Stomach (tissue), 9 donors: ENCODE results near the gene XRCC3. TPM values are rescaled to one million over a fixed set of nuclear protein-coding genes. Genes with fewer than 3 reads are reported as not detected.
A peak's percentile ranks its signal among the peaks of the same experiment; 100 is the strongest.

Source experiments
- DNase-seq, 2 donors: peaks; one replicate each; pipeline versions ENCODE4 v3.0.0 to v3.0.0-alpha.2; 2013 to 2019
- H3K27ac ChIP-seq, 5 donors: fragments of 200-600 bp in 4 of 5; sonication (generic) in 4 of 5; one replicate each; pipeline ENCODE4 v1.5.1; 2013 to 2019; ENCODE audit warnings: mild to moderate bottlenecking in 1 of 5, moderate library complexity in 1 of 5
- H3K27me3 ChIP-seq, 3 donors: fragments of 200-600 bp; sonication (generic); one replicate each; pipeline ENCODE4 v1.5.1; 2017 to 2019; ENCODE audit warnings: mixed run types in 1 of 3
- H3K36me3 ChIP-seq, 4 donors: fragments of 200-600 bp; sonication (generic); 1 replicate in 3 of 4; 2 replicates in 1 of 4; pipeline ENCODE4 v1.5.1; 2016 to 2019
- H3K4me1 ChIP-seq, 4 donors: fragments of 200-600 bp; sonication (generic); one replicate each; pipeline ENCODE4 v1.5.1; 2016 to 2019
- H3K4me3 ChIP-seq, 4 donors: fragments of 200-600 bp; sonication (generic) in 3 of 4; one replicate each; pipeline ENCODE4 v1.5.1; 2016 to 2019; ENCODE audit warnings: mild to moderate bottlenecking in 1 of 4
- H3K9me3 ChIP-seq, 4 donors: fragments of 200-600 bp; sonication (generic); one replicate each; pipeline ENCODE4 v1.5.1; 2016 to 2019
- EP300 ChIP-seq: sonication (generic); formaldehyde crosslinking; IDR thresholded peaks from one replicate; pipeline ENCODE4 v1.6.1; 2017; ENCODE audit warnings: antibody characterized with exemption
- POLR2A ChIP-seq, 4 donors: fragments of 450-650 bp; IDR thresholded peaks; one replicate each; pipeline ENCODE4 v1.6.1; 2016; ENCODE audit warnings: antibody characterized with exemption in 4 of 4, control low read depth in 2 of 4, mild to moderate bottlenecking in 1 of 4, moderate library complexity in 1 of 4
- POLR2AphosphoS5 ChIP-seq, 3 donors: sonication (generic); formaldehyde crosslinking; IDR thresholded peaks; one replicate each; pipeline ENCODE4 v1.6.1; 2016; ENCODE audit warnings: antibody characterized with exemption in 3 of 3
- WGBS, 5 donors: extraction: QIAGEN DNeasy Blood & Tissue Kit in 3 of 5; methylation state at CpG; one replicate each; pipeline versions ENCODE4 v1.1.5 to v1.1.7; 2013 to 2018; 5-methylcytosine and 5-hydroxymethylcytosine counted together
- intact Hi-C: fragments of 100-400 bp; cut with DNase I; formaldehyde crosslinking; loops from one replicate; pipeline ENCODE4 v1.15.1; 2023; ENCODE audit warnings: low total_unique reads
- polyA plus RNA-seq, 3 donors: library from polyadenylated mRNA; stranded (reverse); fragments of 200-250 nt; gene quantifications; one replicate each; pipeline ENCODE4 v1.2.3, GENCODE V29; 2013
- total RNA-seq, 5 donors: library from RNA; depleted of rRNA; stranded (reverse); fragments of >200 nt; gene quantifications; one replicate each; pipeline versions ENCODE4 v1.1.0 to v1.2.3, GENCODE V29; 2014 to 2016
- TF ChIP-seq, protein P1 (sequence below), 7 experiments: fragments of 450-650 bp in 4 of 7; fragments of 200-600 bp in 3 of 7; sonication (generic) in 3 of 7; IDR thresholded peaks; one replicate each; pipeline ENCODE4 v1.5.1; 2016 to 2019; ENCODE audit warnings: antibody characterized with exemption in 7 of 7, control low read depth in 2 of 7, mild to moderate bottlenecking in 1 of 7
- donor health status: healthy with polysubstance abuse.
- donor health status: Bipolar disorder and iron deficiency.
- donor health status: healthy.

Gene XRCC3
- total and polyA plus RNA-seq, 8 donors, result 2.6 to 70.1 (median 6.3) TPM

- intact Hi-C loops, result no loop called here
- H3K36me3 ChIP-seq, result peaks cover 70 to 92% (median 85%) of the 10 kb centered on the region in 4 donors
- H3K4me3 ChIP-seq, result no peak overlapping the region
- peaks cover 9 to 54% (median 26%) of the 10 kb centered on the region in 4 donors for H3K4me1 ChIP-seq
- TF ChIP-seq POLR2A (IDR thresholded peaks at IDR 0.05) (no peak), POLR2AphosphoS5 (IDR thresholded peaks at IDR 0.05) (no peak), EP300 (no peak)
- TF ChIP-seq, protein P1, sequence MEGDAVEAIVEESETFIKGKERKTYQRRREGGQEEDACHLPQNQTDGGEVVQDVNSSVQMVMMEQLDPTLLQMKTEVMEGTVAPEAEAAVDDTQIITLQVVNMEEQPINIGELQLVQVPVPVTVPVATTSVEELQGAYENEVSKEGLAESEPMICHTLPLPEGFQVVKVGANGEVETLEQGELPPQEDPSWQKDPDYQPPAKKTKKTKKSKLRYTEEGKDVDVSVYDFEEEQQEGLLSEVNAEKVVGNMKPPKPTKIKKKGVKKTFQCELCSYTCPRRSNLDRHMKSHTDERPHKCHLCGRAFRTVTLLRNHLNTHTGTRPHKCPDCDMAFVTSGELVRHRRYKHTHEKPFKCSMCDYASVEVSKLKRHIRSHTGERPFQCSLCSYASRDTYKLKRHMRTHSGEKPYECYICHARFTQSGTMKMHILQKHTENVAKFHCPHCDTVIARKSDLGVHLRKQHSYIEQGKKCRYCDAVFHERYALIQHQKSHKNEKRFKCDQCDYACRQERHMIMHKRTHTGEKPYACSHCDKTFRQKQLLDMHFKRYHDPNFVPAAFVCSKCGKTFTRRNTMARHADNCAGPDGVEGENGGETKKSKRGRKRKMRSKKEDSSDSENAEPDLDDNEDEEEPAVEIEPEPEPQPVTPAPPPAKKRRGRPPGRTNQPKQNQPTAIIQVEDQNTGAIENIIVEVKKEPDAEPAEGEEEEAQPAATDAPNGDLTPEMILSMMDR (IDR thresholded peaks at IDR 0.05), result no peak
- 76 to 85% (median 84%) methylated on average over 13 of the region's 13 CpGs for WGBS, 5 donors
- H3K27ac ChIP-seq, result peak overlapping the region in 1 of 5 donors; percentile 60
- no peaks in the 10 kb centered on the region for H3K27me3 ChIP-seq
- no peak for DNase-seq
- no peaks in the 10 kb centered on the region for H3K9me3 ChIP-seq
These were observed 57.8 kb downstream of the XRCC3 start for GRCh38 chr14:103657471-103657870.

GRCh38 chr14:103656756-103657133, 58.5 kb downstream of the XRCC3 start:
- DNase-seq, result no peak
- Histone ChIP-seq H3K9me3 (no peaks in the 10 kb centered on the region), H3K27ac (no peak overlapping the region), H3K36me3 (peaks cover 65 to 86% (median 78%) of the 10 kb centered on the region in 4 donors), H3K4me1 (peaks cover 16 to 61% (median 32%) of the 10 kb centered on the region in 4 donors), H3K27me3 (no peaks in the 10 kb centered on the region), H3K4me3 (no peak overlapping the region)
- no peak for TF ChIP-seq POLR2A (IDR thresholded peaks at IDR 0.05)
- TF ChIP-seq EP300, result no peak
- TF ChIP-seq, protein P1 (IDR thresholded peaks at IDR 0.05), result no peak
- no peak for TF ChIP-seq POLR2AphosphoS5 (IDR thresholded peaks at IDR 0.05)
- WGBS, 5 donors, result 60 to 100% (median 91%) methylated on average over 1 of the region's 1 CpG
- intact Hi-C loops, result no loop called here

GRCh38 chr14:103656031-103656755, 59.1 kb downstream of the XRCC3 start:
- Histone ChIP-seq H3K36me3 (peaks cover 59 to 81% (median 72%) of the 10 kb centered on the region in 4 donors), H3K27ac (no peak overlapping the region), H3K4me3 (no peak overlapping the region)

GRCh38 chr14:103654619-103655018, 60.6 kb downstream of the XRCC3 start:
- WGBS, 5 donors, result 61 to 66% (median 63%) methylated on average over 6 of the region's 6 CpGs
- H3K36me3 ChIP-seq, result peaks cover 45 to 65% (median 56%) of the 10 kb centered on the region in 4 donors

More at GRCh38 chr14:103656031-103656755, 59.1 kb downstream of the XRCC3 start:
- 76 to 85% (median 79%) methylated on average over 4 of the region's 4 CpGs for WGBS, 5 donors
- DNase-seq, result no peak
- Histone ChIP-seq H3K4me1 (peaks cover 19 to 67% (median 36%) of the 10 kb centered on the region in 4 donors), H3K9me3 (no peaks in the 10 kb centered on the region), H3K27me3 (no peaks in the 10 kb centered on the region)
- no peak for TF ChIP-seq EP300
- TF ChIP-seq, protein P1 (IDR thresholded peaks at IDR 0.05), result no peak
- TF ChIP-seq POLR2A (IDR thresholded peaks at IDR 0.05), result no peak
- TF ChIP-seq POLR2AphosphoS5 (IDR thresholded peaks at IDR 0.05), result no peak
- intact Hi-C loops, result no loop called here

More at GRCh38 chr14:103654619-103655018, 60.6 kb downstream of the XRCC3 start:
- H3K27me3 ChIP-seq, result no peaks in the 10 kb centered on the region
- TF ChIP-seq POLR2AphosphoS5 (IDR thresholded peaks at IDR 0.05) (no peak), POLR2A (IDR thresholded peaks at IDR 0.05) (no peak), EP300 (no peak)
- TF ChIP-seq, protein P1 (IDR thresholded peaks at IDR 0.05), result no peak
- H3K4me3 ChIP-seq, result no peak overlapping the region
- intact Hi-C loops, result no loop called here
- no peak for DNase-seq
- no peaks in the 10 kb centered on the region for H3K9me3 ChIP-seq
- peak overlapping the region in 2 of 5 donors; percentile 6 to 7 for H3K27ac ChIP-seq
- peaks cover 19 to 73% (median 43%) of the 10 kb centered on the region in 4 donors for H3K4me1 ChIP-seq
